HG02970 (cell line): Measurements from ENCODE around the gene CTAGE8.
"Not testable (repeated sequence)": the region's sequence is repeated elsewhere in the genome, so short reads cannot be mapped to it uniquely, and the experiment has no call there.

ENCODE experiments used
- ATAC-seq: cut with Tn5 transposase; IDR thresholded peaks from one replicate; pipeline ENCODE4 v1.9.1; 2021; ENCODE audit warnings: mild to moderate bottlenecking, moderate library complexity, moderate number of reproducible peaks; ENCODE audit not compliant: unreplicated experiment, low FRiP score

CTAGE8 gene

DNA sequence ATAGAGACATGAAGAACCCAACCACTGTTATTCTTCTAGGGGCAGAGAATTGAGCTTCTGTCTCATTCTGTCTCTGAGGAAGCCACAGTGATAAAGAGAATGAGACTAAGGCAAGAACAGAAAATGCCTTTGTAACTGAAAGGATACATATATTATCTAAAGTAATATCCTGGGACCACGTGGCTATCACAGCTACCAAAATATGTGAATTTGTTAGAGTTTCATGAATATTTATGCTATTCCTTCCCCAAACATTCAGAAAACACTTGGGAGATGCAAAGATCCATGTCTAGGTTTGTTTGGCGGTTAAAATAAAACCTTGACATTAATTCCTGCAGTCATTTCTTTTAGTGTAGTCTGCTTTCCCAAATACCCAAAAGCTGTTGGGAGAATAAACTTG lies 7.0 kb downstream of the CTAGE8 start:
- not testable (repeated sequence) for ATAC-seq

DNA sequence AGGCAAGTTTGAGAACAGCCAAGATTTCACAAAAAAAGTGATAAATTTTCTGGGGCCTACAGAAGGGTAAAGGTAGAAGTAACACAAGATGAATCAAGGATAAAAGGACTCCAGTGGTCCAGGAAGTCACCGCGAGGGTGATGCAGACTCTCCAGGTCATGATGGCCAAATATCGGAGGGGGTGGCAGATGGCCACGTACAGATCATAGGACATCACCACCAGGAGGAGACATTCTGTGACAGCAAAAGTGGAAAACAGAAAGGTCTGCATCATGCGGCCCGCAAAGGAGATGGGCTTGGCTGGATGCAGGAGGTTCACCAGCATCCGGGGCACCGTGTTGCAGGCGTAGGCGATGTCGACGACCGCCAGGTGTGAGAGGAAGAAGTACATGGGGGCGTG lies 10.0 kb downstream of the CTAGE8 start:
- ATAC-seq: not testable (repeated sequence)

DNA sequence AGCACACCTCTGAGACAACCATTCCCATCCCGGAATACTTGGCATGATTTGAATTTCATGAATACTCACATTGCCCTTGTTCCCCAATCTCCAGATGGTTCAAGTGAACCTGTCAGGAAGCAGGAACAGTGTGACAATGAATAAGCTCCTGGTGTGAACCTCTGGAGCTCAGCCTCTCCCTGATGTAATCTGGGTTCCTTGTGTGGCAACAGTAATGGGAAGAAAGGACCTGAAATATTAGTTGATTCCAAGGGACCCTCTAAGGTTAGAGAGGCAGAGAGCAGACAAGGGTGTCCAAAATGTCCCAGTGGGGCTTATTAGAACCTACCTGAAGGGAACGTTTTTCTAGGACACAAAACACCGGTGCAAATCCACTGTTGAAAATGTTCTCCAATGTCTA lies 13.0 kb downstream of the CTAGE8 start:
- no peak for ATAC-seq

DNA sequence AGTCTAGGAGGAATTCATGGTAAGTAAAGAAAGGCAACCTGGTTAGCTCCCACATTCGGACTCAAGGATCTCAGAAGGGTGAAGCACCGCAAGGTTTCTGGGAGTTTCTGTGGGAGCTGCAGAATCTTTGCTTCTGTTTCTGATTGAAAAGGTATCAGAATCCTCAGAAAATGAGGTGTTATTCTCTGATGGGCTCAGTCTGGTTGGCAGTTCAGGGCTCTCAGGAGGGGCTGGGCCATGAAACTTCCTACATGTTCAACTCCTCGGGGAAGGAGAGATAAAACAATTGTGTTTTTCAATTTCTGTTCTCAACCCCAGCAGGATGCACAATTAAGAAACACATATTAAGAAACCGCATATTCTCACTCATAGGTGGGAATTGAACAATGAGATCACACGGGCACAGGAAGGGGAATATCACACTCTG lies 13.6 kb downstream of the CTAGE8 start:
- ATAC-seq: no peak

DNA sequence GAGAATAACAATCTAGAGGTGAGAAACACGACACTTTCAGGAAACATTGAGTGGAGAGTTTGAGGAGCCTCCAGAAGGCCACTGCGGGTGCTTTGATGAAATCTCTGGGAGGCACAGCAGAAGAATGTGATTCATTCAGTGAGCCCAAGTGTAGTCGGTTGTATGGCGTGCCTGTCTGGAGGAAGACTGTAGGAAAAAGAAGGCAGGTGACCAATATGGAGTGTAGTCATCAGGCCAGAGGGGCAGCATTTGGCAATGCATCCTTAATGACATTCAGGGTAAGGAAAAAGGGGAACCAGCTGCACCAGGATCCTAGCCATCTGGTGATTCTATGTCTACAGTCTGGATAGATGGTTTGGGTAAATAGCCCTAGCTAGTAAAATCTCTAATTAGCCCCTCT lies 16.8 kb downstream of the CTAGE8 start:
- not testable (repeated sequence) for ATAC-seq

DNA sequence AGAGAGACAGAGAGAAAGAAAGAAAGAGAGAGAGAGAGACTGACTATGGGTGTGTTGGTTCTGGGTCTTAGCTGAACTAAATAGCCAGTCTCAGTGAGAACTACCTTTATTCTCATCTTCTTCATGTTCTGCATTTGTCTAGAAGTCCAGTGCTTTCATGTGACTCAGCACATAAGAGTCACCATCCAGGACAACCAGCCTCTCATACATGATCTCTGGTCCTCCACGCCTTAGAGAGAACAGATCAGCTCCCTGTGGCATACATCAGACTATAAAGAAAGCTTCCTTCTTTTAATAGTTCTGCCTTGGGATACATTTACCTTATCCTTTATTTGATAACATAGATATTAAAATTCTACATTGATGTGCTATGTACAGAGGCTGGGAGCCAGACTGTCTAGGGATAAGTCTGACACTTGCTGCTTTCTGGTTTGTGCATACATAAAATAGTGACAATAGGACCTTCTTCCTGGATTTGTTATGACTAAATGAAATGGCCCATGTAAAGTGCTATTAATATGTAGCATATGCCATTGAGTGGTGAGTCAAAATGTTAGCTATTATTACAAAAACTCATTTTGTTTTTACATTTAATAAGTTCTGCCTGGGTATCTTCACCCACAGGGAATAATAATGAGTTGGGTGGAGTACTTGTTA lies 21.3 kb downstream of the CTAGE8 start:
- ATAC-seq: not testable (repeated sequence)

DNA sequence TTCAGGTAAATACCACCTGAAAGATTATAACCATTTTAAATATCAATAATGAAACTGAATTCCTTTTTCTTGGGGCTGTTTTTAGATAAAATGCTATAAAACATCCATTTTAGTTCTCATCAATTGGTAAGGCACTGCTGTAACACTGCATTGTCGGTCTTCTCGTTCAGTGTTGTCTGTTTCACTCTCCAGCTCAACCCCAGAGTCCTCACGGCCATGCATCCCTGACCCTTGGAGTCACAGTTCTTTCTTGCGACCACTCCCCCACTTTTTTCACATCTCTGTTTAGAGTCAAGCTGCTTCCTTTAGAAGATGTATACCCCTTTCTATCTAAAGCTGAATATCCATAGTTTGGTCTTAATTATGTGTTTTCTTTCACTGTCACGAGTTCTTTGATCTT lies 22.1 kb downstream of the CTAGE8 start:
- not testable (repeated sequence) for ATAC-seq

DNA sequence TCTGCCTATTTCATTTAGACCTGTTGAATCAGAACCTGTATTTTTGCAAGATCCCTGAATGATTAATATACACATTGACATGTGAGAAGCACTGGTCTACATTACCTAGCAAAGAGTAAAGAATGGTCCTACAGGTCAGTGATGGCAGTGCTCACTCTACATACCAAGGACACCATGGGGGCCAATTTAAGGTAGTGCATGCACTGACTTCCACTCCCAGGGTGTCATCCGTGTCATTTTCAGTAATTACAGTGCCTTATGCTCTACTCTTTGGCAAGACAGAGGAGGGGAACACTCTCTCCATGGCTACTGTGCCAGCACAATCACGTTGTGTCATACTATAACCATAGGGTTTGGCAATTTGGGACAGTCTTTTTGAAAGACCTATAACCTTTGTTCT lies 23.7 kb downstream of the CTAGE8 start:
- not testable (repeated sequence) for ATAC-seq

DNA sequence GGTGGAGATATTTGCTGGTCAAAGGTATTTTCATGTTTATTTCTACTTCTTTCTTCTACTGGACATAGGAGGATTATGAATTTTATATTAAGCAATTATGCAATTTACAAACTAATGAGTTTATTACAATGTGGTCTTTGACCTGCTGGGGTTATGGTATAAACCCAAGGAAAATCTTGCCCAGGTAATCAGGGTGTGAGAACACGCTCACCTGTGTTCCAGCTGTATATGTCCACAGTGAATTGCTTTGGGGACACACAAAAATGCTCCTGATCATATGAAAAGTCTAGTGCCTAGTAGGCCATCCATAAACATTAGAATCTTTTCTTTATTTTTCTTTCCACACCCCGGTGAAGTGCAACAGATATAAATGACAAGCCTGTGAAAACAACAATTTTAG lies 29.7 kb downstream of the CTAGE8 start, which contains the start of gene OR2A42:
Gene OR2A42, minus strand, starts transcription at position 241 of the 400 bp plus-strand sequence. CDS start 6,762 bp downstream, outside the sequence.
- ATAC-seq: not testable (repeated sequence)

DNA sequence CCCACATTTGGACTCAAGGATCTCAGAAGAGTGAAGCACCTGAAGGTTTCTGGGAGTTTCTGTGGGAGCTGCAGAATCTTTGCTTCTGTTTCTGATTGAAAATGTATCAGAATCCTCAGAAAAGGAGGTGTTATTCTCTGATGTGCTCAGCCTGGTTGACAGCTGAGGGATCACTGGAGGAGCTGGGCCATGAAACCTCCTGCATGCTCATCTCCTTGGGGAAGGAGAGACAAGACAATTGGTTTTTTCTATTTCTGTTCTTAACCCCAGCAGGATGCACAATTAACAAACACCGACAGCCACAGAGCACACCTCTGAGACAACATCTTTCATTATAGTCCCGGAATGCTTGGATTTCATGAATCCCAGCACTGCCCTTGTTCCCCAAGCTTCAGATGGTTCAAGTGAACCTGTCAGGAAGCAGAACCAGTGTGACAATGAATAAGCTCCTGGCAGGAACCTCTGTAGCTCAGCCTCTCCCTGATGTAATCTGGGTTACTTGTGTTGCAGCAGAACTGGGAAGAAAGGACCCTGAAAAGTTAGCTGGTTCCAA lies 30.5 kb downstream of the CTAGE8 start:
- not testable (repeated sequence) for ATAC-seq

DNA sequence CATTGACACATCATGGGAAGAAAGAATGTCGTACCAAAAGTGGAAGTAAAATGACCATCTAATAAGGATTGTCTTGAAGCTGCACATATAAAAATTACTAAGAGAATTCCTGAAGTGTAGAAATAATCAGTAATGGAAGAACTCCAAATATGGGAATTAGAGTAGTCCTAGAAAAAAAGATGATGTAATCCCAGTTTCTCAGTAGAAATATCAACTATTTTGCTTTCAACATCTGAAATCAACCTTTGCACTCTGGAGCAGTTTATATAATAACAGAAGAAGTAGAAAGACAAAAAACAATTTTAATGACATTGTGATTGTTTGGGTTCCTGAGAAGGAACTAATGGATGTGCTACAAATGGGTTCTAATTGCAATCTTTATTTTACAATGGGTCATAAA lies 36.0 kb downstream of the CTAGE8 start:
- not testable (repeated sequence) for ATAC-seq

DNA sequence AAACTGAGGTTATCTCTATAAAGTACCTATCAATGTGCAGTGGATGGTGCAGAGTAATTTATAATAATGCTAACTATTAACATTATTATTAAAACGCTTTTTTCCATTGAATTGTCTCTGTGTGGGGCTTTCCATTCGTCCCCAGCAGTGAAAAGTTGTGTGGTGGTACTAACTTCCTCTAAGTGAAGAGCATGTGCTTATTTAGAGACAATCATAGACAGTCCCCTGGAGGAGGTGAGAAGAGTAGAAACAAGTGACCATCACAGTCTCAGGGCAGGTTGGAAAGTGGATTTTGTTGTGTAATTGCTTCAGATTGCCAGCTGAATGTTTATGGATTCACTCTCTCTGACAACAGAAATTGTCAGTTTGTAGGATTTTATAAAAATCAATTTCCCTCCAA lies 38.1 kb downstream of the CTAGE8 start:
- not testable (repeated sequence) for ATAC-seq

DNA sequence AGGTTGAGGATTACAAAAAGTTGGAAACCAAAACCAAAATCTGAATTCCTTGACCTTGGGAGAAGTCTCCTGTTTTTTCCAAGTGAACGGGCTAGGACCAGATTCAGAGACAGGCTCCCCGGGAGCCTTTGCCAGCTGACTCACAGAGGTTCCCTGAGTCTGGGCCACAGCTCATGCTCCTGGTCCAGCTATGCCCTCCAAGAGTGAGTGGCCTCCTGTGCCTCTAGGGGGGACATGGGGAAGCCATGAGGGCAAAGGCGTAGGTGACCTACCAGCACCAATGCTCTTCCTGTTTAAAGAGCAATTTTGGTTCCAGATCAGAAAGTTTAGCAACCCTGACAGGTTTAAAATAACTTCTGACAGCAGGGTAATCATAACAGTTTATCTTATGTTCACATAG lies 40.3 kb downstream of the CTAGE8 start:
- not testable (repeated sequence) for ATAC-seq

DNA sequence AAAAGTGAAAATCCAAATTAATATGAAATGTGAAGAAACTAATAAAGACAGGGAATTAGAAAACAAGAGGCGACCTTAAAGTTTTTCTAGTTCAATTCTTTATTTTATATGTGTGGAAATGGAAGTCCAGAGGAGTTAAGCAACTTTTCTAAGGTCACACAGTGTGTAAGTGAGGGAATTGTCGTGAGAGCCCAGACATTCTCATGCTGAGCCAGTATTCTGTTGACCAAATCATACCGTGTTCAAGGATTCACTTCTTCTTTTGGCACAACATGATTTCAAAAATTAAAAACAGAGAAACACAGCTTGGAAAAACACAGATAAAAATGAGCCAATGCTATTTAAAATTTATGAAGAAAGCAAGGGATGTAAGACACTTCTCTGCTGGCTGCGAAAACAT lies 42.2 kb downstream of the CTAGE8 start:
- not testable (repeated sequence) for ATAC-seq

DNA sequence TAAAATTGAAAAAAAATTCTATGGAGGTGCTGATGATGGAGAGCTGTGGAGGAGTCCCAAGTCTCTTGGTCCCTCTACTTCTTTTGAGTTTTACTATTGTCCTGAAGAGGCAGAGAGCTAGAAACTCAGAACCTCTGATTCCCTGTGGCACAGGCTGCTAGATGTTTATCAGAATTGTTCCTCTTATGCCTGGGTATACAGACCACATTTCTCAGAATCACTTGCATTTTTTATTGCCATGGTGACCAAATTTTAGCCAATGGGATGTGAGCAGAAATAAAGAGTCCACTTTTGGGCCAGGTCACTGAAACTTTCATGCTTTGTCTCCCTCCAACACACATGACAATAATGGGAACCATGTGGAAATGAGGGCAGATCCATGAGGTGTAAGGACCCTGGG lies 45.4 kb downstream of the CTAGE8 start:
- ATAC-seq: not testable (repeated sequence)

DNA sequence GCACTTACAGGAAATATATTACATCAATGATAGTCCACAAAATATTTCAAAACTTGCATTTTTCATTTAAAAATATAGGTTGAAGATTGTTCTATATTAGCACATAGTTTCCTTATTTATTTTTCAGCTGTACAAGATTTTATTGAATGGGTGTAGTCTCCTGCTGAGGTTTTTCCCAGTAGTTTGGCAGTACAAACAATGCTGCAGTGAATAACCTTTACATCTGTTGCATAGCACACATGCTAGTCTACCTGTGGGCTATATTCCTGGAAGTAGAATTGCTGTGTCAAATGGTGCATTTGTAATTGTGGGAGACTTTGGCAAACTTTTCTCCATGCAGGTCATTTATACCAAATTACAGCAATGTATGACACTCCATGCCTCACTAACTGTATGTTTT lies 48.6 kb downstream of the CTAGE8 start:
- not testable (repeated sequence) for ATAC-seq

DNA sequence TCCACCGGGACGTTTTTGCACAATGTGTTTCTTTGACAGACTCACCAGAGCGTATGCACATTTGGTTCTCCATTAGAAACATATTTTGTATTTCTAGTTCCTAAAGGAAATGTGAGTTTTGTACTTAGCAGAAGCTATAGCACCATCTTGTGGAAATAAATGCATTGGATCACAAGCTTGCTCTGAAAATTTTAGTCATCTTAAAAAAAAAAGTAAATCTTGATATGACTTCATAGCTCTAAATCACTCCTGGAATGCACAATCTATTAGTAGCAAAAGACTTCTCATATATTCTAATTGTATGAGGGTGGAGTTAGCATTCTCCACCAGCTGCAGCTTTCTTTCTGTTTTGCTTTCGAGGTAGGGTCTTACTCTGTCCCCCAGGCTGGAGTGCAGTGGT lies 49.9 kb downstream of the CTAGE8 start:
- ATAC-seq: not testable (repeated sequence)

DNA sequence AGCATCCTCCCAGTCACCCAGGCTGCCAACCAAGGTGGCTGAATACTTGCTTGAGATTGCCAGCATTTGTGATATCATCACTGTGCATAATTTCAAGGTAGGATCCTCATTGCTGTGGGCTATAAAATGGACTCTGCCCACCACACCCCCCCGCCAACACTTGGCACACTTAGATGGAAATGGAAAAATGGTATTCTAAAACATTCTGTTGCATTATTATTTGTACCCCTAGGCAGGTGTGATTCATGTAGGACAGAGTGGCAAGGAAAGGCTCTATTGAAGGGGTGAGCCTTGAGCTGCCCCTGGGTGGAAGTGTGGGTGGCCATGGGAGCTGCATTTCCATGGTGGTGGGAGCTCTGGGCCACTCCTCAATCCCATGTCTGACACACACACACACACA lies 50.5 kb downstream of the CTAGE8 start:
- not testable (repeated sequence) for ATAC-seq

DNA sequence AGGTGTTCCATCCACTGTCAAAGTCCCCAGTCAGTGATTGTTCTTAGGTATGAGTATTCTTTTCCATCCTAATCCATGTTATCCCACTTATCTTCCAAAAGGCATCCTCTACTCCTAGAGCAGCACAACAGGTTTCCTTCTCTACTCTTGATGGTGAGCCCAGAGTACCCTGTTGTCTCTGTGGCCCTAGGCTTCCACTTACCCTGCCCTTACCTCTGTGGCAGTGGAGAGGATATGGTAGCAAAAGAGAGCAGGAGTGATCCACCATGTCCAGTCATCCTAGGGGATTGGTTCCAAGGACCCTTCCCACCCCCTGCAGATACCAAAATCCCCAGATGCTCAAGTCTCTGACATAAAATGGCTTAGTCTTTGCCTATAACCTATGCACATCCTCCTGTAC lies 51.9 kb downstream of the CTAGE8 start:
- not testable (repeated sequence) for ATAC-seq
